ENCODE data around the gene METTL3.

The METTL3 gene

GRCh38 chr14:21476523-21476924 lies 34.6 kb downstream of the METTL3 start:
- DNase-seq (ENCODE audit: low read depth): peak; percentile 84

GRCh38 chr14:21475767-21476522 lies 35.2 kb downstream of the METTL3 start:
- no peak for DNase-seq (ENCODE audit: low read depth)

- no peak for DNase-seq (ENCODE audit: low read depth)
Observed at GRCh38 chr14:21467616-21468015, 43.5 kb downstream of the METTL3 start.

- DNase-seq (ENCODE audit: low read depth): peak; percentile 99
Observed at GRCh38 chr14:21455912-21456667, 55.0 kb downstream of the METTL3 start, which contains the start of gene CHD8. Gene CHD8 (minus strand): TSS chr14:21456123. CDS start chr14:21431643, 24,480 bp downstream.

DNA sequence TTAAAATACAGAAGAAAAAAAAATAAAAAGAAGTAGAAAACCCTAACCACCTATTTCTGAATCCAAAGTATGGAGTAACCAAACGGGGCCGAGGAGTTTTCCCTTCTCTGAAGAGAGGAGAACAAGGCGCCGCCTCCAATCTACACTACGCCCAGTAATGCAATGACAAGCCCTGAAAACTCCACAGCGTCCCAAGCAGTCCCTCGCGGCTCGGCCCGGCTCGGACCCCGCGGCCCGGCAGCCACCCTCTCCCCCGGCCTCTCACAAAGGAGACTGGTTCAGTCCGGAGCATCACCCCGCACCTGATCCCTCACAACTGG lies 55.6 kb downstream of the METTL3 start:
- no peak for DNase-seq (ENCODE audit: low read depth)

GRCh38 chr14:21454843-21455544 lies 56.1 kb downstream of the METTL3 start:
- DNase-seq (ENCODE audit: low read depth): no peak

DNA sequence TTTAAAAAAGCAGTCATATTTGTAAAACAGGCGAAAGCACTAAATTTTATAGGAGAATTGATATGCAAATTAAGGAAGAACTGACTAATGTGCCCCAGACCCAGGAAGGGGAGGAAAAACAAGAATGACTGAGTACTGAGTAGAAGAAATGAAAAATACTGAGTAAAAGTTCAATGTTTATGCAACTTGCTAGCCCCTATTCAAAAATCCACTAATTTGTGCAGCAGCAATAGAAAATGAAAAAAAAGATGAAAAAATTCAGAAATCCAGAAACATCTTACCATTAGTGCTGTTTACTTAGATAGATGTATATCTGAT lies 61.3 kb downstream of the METTL3 start:
- no peak for DNase-seq (ENCODE audit: low read depth)

All from T follicular helper cell (primary cell).